Common myeloid progenitor, CD34-positive (primary cell): ENCODE measurements around the gene SNAP29.

Experiments
- CTCF ChIA-PET: fragments of 350-600 bp; sonication (Branson Sonifier 250); formaldehyde crosslinking; loops from one replicate; lab custom pipeline; 2021; ENCODE audit warnings: antibody characterized with exemption; lab: Charles Lee
- POLR2A ChIA-PET: fragments of 350-600 bp; sonication (Branson Sonifier 250); formaldehyde crosslinking; loops from one replicate; lab custom pipeline; 2021; ENCODE audit warnings: antibody characterized with exemption; lab: Charles Lee
- DNase-seq, 3 donors: peaks; one replicate each; pipeline versions ENCODE4 v3.0.0 to v3.0.0-alpha.2; 2013
- H3K27ac ChIP-seq, 2 experiments: 1 replicate in 1 of 2; 2 replicates in 1 of 2; pipeline ENCODE4 v1.7.0; 2013; ENCODE audit warnings: inconsistent platforms in 2 of 2, low read length in 2 of 2, mild to moderate bottlenecking in 2 of 2, low read depth in 1 of 2, moderate library complexity in 1 of 2; ENCODE audit not compliant: severe bottlenecking in 2 of 2, insufficient read depth in 1 of 2, poor library complexity in 1 of 2
- H3K27me3 ChIP-seq, 5 experiments: replicated peaks in 2 of 5; 1 replicate in 3 of 5; 2 replicates in 2 of 5; pipeline versions ENCODE4 v1.6.1 to v1.7.0; 2013; ENCODE audit warnings: low read length in 4 of 5, mild to moderate bottlenecking in 2 of 5, moderate library complexity in 2 of 5, inconsistent platforms in 1 of 5; ENCODE audit not compliant: insufficient read depth in 5 of 5, control insufficient read depth in 4 of 5
- H3K36me3 ChIP-seq, 4 experiments: 1 replicate in 2 of 4; 2 replicates in 2 of 4; pipeline versions ENCODE4 v1.6.1 to v1.7.0; 2013; ENCODE audit warnings: low read length in 3 of 4, control low read depth in 1 of 4, mild to moderate bottlenecking in 1 of 4; ENCODE audit not compliant: control insufficient read depth in 4 of 4, insufficient read depth in 4 of 4
- H3K4me1 ChIP-seq, 4 experiments: 1 replicate in 3 of 4; 2 replicates in 1 of 4; pipeline versions ENCODE4 v1.6.1 to v1.7.1; 2013; ENCODE audit warnings: low read length in 3 of 4, mild to moderate bottlenecking in 3 of 4, control low read depth in 1 of 4, inconsistent platforms in 1 of 4, moderate library complexity in 1 of 4; ENCODE audit not compliant: control insufficient read depth in 4 of 4, insufficient read depth in 4 of 4; ENCODE audit errors: control extremely low read depth in 1 of 4
- H3K4me3 ChIP-seq, 7 experiments: 1 replicate in 4 of 7; 2 replicates in 3 of 7; pipeline versions ENCODE4 v1.5.1 to v1.7.0; 2013; ENCODE audit warnings: mild to moderate bottlenecking in 7 of 7, low read length in 6 of 7, moderate library complexity in 6 of 7, inconsistent platforms in 2 of 7, low read depth in 2 of 7, control low read depth in 1 of 7; ENCODE audit not compliant: insufficient read depth in 4 of 7, control insufficient read depth in 1 of 7; ENCODE audit errors: extremely low read depth in 1 of 7
- H3K9me3 ChIP-seq, 5 experiments: 1 replicate in 4 of 5; 2 replicates in 1 of 5; pipeline versions ENCODE4 v1.6.1 to v1.7.1; 2013; ENCODE audit warnings: low read length in 4 of 5, mild to moderate bottlenecking in 2 of 5, inconsistent platforms in 1 of 5, low read depth in 1 of 5, moderate library complexity in 1 of 5; ENCODE audit not compliant: control insufficient read depth in 4 of 5, insufficient read depth in 2 of 5; ENCODE audit errors: control extremely low read depth in 1 of 5
- WGBS: methylation state at CpG from one replicate; pipeline ENCODE4 v1.1.5; 2013; ENCODE audit not compliant: insufficient coverage; 5-methylcytosine and 5-hydroxymethylcytosine counted together

SNAP29 gene

DNA sequence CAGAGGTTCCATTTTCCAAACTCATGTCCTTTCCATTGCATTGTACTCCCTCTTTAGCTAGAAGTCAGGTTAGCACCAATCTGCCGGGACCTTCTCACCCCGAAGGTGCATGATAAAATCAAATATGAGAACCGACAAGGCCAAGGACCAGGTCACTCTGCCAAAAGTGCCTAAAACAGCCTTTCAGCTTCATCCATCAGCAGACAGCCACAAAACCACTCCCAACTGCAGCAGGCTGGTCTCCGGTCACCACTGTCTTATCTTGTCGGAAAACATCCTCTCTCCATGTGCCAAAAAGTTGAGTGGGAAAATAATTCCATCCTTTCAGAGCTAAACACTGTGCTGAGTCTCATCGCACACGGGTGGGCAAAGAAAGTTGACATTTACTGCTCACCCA is 1.6 kb upstream of the SNAP29 start:
- H3K4me3 ChIP-seq = peak overlapping the region in 6 of 7 experiments; percentile 78 to 90 (median 86)
- peak overlapping the region in 1 of 2 experiments; percentile 76 for H3K27ac ChIP-seq
- H3K4me1 ChIP-seq = peaks cover 8 to 50% (median 33%) of the 10 kb centered on the region in 4 experiments
- H3K36me3 ChIP-seq = peaks cover 0 to under 1% (median 0%) of the 10 kb centered on the region in 4 experiments
- no peaks in the 10 kb centered on the region for H3K27me3 ChIP-seq
- CTCF ChIA-PET = interaction anchor here (0.8 to 2.1 kb wide), 5 partner anchors 9 to 53 kb away, joined by 3 to 10 read pairs (median 4); no protein-coding TSS in a partner anchor
- H3K9me3 ChIP-seq = no peaks in the 10 kb centered on the region
- WGBS = 88% methylated on average over 4 of the region's 7 CpGs
- DNase-seq = no peak
- POLR2A ChIA-PET = interaction anchor here (1.3 kb wide), 1 partner anchor 11 kb away, joined by 4 read pairs; no protein-coding TSS in a partner anchor

GRCh38 chr22:20857838-20858614 is 781 bp upstream of the SNAP29 start:
- ChIA-PET POLR2A (interaction anchor here (0.5 kb wide), 1 partner anchor 50 kb away, joined by 4 read pairs; no protein-coding TSS in a partner anchor), CTCF (interaction anchor here (1.7 kb wide), 1 partner anchor 12 kb away, joined by 6 read pairs; no protein-coding TSS in a partner anchor)
- Histone ChIP-seq H3K36me3 (peaks cover 0 to 4% (median 0%) of the 10 kb centered on the region in 4 experiments), H3K9me3 (no peaks in the 10 kb centered on the region), H3K4me3 (peak overlapping the region; percentile 78 to 90 (median 86)), H3K4me1 (peaks cover 8 to 50% (median 35%) of the 10 kb centered on the region in 4 experiments), H3K27ac (peak overlapping the region; percentile 37 to 76), H3K27me3 (no peaks in the 10 kb centered on the region)
- DNase-seq = peak; percentile 89 to 96 (median 95)
- WGBS = under 1% methylated on average over 32 of the region's 38 CpGs

DNA sequence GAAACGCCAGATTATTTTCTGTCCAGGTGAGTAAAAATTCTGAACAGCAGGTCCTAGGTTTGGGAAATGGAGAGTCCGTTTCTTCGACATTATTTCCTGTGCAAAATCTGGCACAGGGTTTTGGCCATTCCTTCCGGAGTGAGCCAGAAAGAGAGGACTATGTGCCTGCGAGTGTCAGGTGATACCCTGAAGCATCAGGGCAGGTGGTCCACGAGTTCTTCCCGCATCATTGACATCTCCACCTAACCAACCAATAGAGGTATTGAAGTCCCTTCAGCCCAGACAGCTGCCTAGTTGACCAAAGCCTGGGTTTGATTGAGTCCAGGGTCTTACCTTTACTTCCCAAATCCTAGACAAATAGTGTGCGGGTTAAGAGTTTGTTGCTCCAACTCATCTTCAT is 808 bp downstream of the SNAP29 start:
- H3K4me3 ChIP-seq = peak overlapping the region in 6 of 7 experiments; percentile 72 to 89 (median 83)
- DNase-seq = no peak
- H3K4me1 ChIP-seq = peaks cover 8 to 56% (median 33%) of the 10 kb centered on the region in 4 experiments
- peak overlapping the region; percentile 50 to 91 for H3K27ac ChIP-seq
- no peaks in the 10 kb centered on the region for H3K9me3 ChIP-seq
- H3K36me3 ChIP-seq = peaks cover 0 to 7% (median 4%) of the 10 kb centered on the region in 4 experiments
- CTCF ChIA-PET = interaction anchor here (1.0 to 2.0 kb wide), 3 partner anchors 8 to 22 kb away, joined by 3 to 6 read pairs (median 3); no protein-coding TSS in a partner anchor
- WGBS = 56% methylated on average over 5 of the region's 8 CpGs
- POLR2A ChIA-PET = interaction anchor here (0.6 kb wide), 1 partner anchor 1336 kb away, joined by 3 read pairs; no protein-coding TSS in a partner anchor
- H3K27me3 ChIP-seq = no peaks in the 10 kb centered on the region

- Histone ChIP-seq H3K4me1 (peaks cover 4 to 57% (median 34%) of the 10 kb centered on the region in 4 experiments), H3K27ac (no peak overlapping the region), H3K27me3 (no peaks in the 10 kb centered on the region), H3K36me3 (peaks cover 0 to 20% (median 4%) of the 10 kb centered on the region in 4 experiments), H3K4me3 (no peak overlapping the region), H3K9me3 (no peaks in the 10 kb centered on the region)
- ChIA-PET POLR2A (no interaction called here), CTCF (interaction anchor here (1.4 to 2.9 kb wide), 3 partner anchors 13 to 41 kb away, joined by 3 to 10 read pairs (median 3); no protein-coding TSS in a partner anchor)
- no peak for DNase-seq
- WGBS = 94% methylated on average over 2 of the region's 2 CpGs
Observed at GRCh38 chr22:20862540-20862939, 3.7 kb downstream of the SNAP29 start.

- Histone ChIP-seq H3K4me1 (peaks cover 3 to 56% (median 33%) of the 10 kb centered on the region in 4 experiments), H3K9me3 (no peaks in the 10 kb centered on the region)
- no CpG with 5 or more reads among the region's 4 CpGs for WGBS
Observed at GRCh38 chr22:20863366-20863765, 4.6 kb downstream of the SNAP29 start.

GRCh38 chr22:20864186-20864908 is 5.5 kb downstream of the SNAP29 start:
- H3K9me3 ChIP-seq = no peaks in the 10 kb centered on the region
- peaks cover 0 to 22% (median 4%) of the 10 kb centered on the region in 4 experiments for H3K36me3 ChIP-seq
- 94% methylated on average over 12 of the region's 12 CpGs for WGBS
- no peaks in the 10 kb centered on the region for H3K27me3 ChIP-seq
- H3K27ac ChIP-seq = no peak overlapping the region
- DNase-seq = no peak
- ChIA-PET POLR2A (no interaction called here), CTCF (interaction anchor here (1.5 to 2.9 kb wide), 3 partner anchors 11 to 61 kb away, joined by 3 to 10 read pairs (median 7); no protein-coding TSS in a partner anchor)
- H3K4me1 ChIP-seq = peaks cover 3 to 52% (median 30%) of the 10 kb centered on the region in 4 experiments
- H3K4me3 ChIP-seq = no peak overlapping the region

More at GRCh38 chr22:20863366-20863765, 4.6 kb downstream of the SNAP29 start:
- peaks cover 0 to 20% (median 4%) of the 10 kb centered on the region in 4 experiments for H3K36me3 ChIP-seq
- no peaks in the 10 kb centered on the region for H3K27me3 ChIP-seq
- ChIA-PET POLR2A (no interaction called here), CTCF (interaction anchor here (1.4 to 2.9 kb wide), 3 partner anchors 12 to 42 kb away, joined by 3 to 10 read pairs (median 3); no protein-coding TSS in a partner anchor)
- peak in 2 of 3 donors; percentile 29 for DNase-seq
- peak overlapping the region in 1 of 7 experiments; percentile 20 for H3K4me3 ChIP-seq
- H3K27ac ChIP-seq = peak overlapping the region in 1 of 2 experiments; percentile 1
